Transverse colon (tissue), 4 donors: ENCODE data around the gene UNC5A. TPM values are rescaled to one million over a fixed set of nuclear protein-coding genes. Genes with fewer than 3 reads are reported as not detected.

Source experiments
- DNase-seq: peaks from one replicate; pipeline ENCODE4 v3.0.0-alpha.2; 2019
- H3K27ac ChIP-seq, 4 donors: fragments of 200-600 bp; sonication (generic); 2 replicates each; pipeline ENCODE4 v1.5.1; 2016 to 2018; ENCODE audit warnings: inconsistent platforms in 4 of 4
- H3K27me3 ChIP-seq: fragments of 200-600 bp; sonication (generic); 2 replicates; pipeline ENCODE4 v1.5.1; 2017; ENCODE audit warnings: inconsistent platforms
- H3K36me3 ChIP-seq, 4 donors: fragments of 200-600 bp; sonication (generic); 2 replicates each; pipeline ENCODE4 v1.5.1; 2017 to 2019; ENCODE audit warnings: inconsistent platforms in 4 of 4
- H3K4me1 ChIP-seq, 4 donors: fragments of 200-600 bp; sonication (generic); 2 replicates each; pipeline ENCODE4 v1.5.1; 2017 to 2020; ENCODE audit warnings: inconsistent platforms in 4 of 4
- H3K4me3 ChIP-seq, 4 donors: fragments of 200-600 bp; sonication (generic); 1 replicate in 1 of 4; 2 replicates in 3 of 4; pipeline versions ENCODE4 v1.5.1 to v1.6.1; 2017 to 2019; ENCODE audit warnings: inconsistent platforms in 4 of 4
- H3K9me3 ChIP-seq, 2 donors: fragments of 200-600 bp; sonication (generic); 2 replicates each; pipeline ENCODE4 v1.5.1; 2017 to 2019; ENCODE audit warnings: inconsistent platforms in 2 of 2
- CTCF ChIP-seq, 5 experiments: fragments of 200-600 bp in 3 of 5; fragments of 450-650 bp in 2 of 5; sonication (generic) in 3 of 5; IDR thresholded peaks; 1 replicate in 2 of 5; 2 replicates in 3 of 5; pipeline ENCODE4 v1.5.1; 2016 to 2017; ENCODE audit warnings: antibody characterized with exemption in 5 of 5, inconsistent platforms in 3 of 5, mild to moderate bottlenecking in 2 of 5, moderate library complexity in 1 of 5
- EP300 ChIP-seq: sonication (generic); formaldehyde crosslinking; IDR thresholded peaks from one replicate; pipeline ENCODE4 v1.6.1; 2017; ENCODE audit warnings: antibody characterized with exemption, low read depth
- POLR2A ChIP-seq: fragments of 450-650 bp; IDR thresholded peaks from one replicate; pipeline ENCODE4 v1.6.1; 2016; ENCODE audit warnings: antibody characterized with exemption, mild to moderate bottlenecking, moderate library complexity
- POLR2AphosphoS5 ChIP-seq, 3 donors: sonication (generic); formaldehyde crosslinking; IDR thresholded peaks; one replicate each; pipeline ENCODE4 v1.6.1; 2016; ENCODE audit warnings: antibody characterized with exemption in 3 of 3
- WGBS, 2 donors: methylation state at CpG; one replicate each; pipeline ENCODE4 v1.1.5; 2018; ENCODE audit warnings: low coverage in 1 of 2; 5-methylcytosine and 5-hydroxymethylcytosine counted together
- in situ Hi-C, 4 donors: fragments of 200-750 bp; cut with MboI; loops; one replicate each; pipeline versions ENCODE4 v1.15.0 to v1.15.1; 2017; ENCODE audit warnings: low sequenced_read_pairs in 3 of 4, low pct_ligation_motif_present in 1 of 4, low pct_unique_long_range_greater_than_20kb in 1 of 4
- intact Hi-C: fragments of 100-400 bp; cut with DNase I; formaldehyde crosslinking; loops from one replicate; pipeline ENCODE4 v1.15.1; 2023; ENCODE audit warnings: low total_unique reads
- total RNA-seq, 4 donors: library from RNA; depleted of rRNA; stranded (reverse); fragments of >200 nt; gene quantifications; one replicate each; pipeline ENCODE4 v1.1.0, GENCODE V29; 2016

UNC5A gene
- total RNA-seq, 4 donors from 2014 or later = 0.32 TPM; not detected in 3

- Histone ChIP-seq H3K9me3 (no peaks in the 10 kb centered on the region), H3K27me3 (peaks cover 44% of the 10 kb centered on the region), H3K4me3 (no peak overlapping the region), H3K36me3 (no peaks in the 10 kb centered on the region), H3K27ac (no peak overlapping the region), H3K4me1 (peaks cover 0 to 11% (median 10%) of the 10 kb centered on the region in 4 donors)
- intact Hi-C loops (no loop called here), in situ Hi-C loops (no loop called here)
- no peak for TF ChIP-seq CTCF (IDR thresholded peaks at IDR 0.05)
- TF ChIP-seq EP300 = no peak
- no peak for TF ChIP-seq POLR2AphosphoS5 (IDR thresholded peaks at IDR 0.05)
- TF ChIP-seq POLR2A = no peak
- whole genome bisulfite sequencing, 2 donors = 55 to 90% methylated on average over 2 to 13 of the region's 13 CpGs
- no peak for DNase-seq
These were observed 11.9 kb downstream of the UNC5A start for GRCh38 chr5:176822041-176822792.

GRCh38 chr5:176822793-176823481, 12.6 kb downstream of the UNC5A start:
- in situ Hi-C loops = no loop called here
- TF ChIP-seq POLR2A = no peak
- no peak for TF ChIP-seq EP300
- no peak for TF ChIP-seq CTCF (IDR thresholded peaks at IDR 0.05)
- no peak for TF ChIP-seq POLR2AphosphoS5 (IDR thresholded peaks at IDR 0.05)
- DNase-seq = no peak
- H3K9me3 ChIP-seq = no peaks in the 10 kb centered on the region
- no peak overlapping the region for H3K4me3 ChIP-seq
- 67 to 81% methylated on average over 5 to 21 of the region's 21 CpGs for WGBS, 2 donors
- intact Hi-C loops = no loop called here
- peaks cover 0 to 4% (median 3%) of the 10 kb centered on the region in 4 donors for H3K4me1 ChIP-seq
- H3K27ac ChIP-seq = no peak overlapping the region
- no peaks in the 10 kb centered on the region for H3K36me3 ChIP-seq
- H3K27me3 ChIP-seq = peaks cover 37% of the 10 kb centered on the region

GRCh38 chr5:176823869-176824412, 13.6 kb downstream of the UNC5A start:
- WGBS, 2 donors = 38 to 81% methylated on average over 4 to 20 of the region's 20 CpGs
- Histone ChIP-seq H3K27ac (no peak overlapping the region), H3K36me3 (no peaks in the 10 kb centered on the region), H3K9me3 (no peaks in the 10 kb centered on the region), H3K4me3 (no peak overlapping the region), H3K27me3 (peaks cover 27% of the 10 kb centered on the region), H3K4me1 (no peaks in the 10 kb centered on the region)
- intact Hi-C loops (no loop called here), in situ Hi-C loops (no loop called here)
- DNase-seq = no peak
- TF ChIP-seq POLR2AphosphoS5 (IDR thresholded peaks at IDR 0.05) (no peak), CTCF (IDR thresholded peaks at IDR 0.05) (no peak), POLR2A (no peak), EP300 (no peak)

DNA sequence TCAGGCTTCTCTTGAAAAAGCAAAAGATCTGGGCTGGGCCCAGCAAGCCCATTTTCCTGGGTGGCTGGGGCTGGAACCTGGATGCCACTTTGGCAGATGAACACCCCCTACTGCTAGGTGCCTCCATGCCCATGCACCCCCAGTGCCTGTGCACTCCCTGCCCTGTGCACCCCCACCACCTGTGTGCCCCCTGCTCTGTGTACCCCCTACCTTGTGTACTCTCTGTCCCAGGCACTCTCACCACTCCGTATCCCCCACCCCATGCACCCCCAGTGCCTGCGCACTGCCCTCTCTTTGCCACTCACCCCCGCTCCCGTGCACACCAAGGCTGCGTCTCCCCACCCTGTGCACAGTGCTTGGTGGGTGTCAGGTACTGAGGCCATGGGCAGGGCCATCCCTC, 14.2 kb downstream of the UNC5A start:
- no peak for TF ChIP-seq CTCF (IDR thresholded peaks at IDR 0.05)
- TF ChIP-seq POLR2AphosphoS5 (IDR thresholded peaks at IDR 0.05) = no peak
- TF ChIP-seq EP300 = no peak
- TF ChIP-seq POLR2A = no peak
- H3K36me3 ChIP-seq = no peaks in the 10 kb centered on the region
- no peak overlapping the region for H3K4me3 ChIP-seq
- in situ Hi-C loops (no loop called here), intact Hi-C loops (no loop called here)
- no peak for DNase-seq
- H3K27ac ChIP-seq = no peak overlapping the region
- 94% methylated on average over 5 of the region's 5 CpGs; no CpG with 5 or more reads in 1 of the 2 donors for WGBS, 2 donors
- H3K9me3 ChIP-seq = no peaks in the 10 kb centered on the region
- H3K4me1 ChIP-seq = no peaks in the 10 kb centered on the region
- H3K27me3 ChIP-seq = peaks cover 20% of the 10 kb centered on the region
